IMR-90 (cell line): ENCODE results near the gene ATG9A. TPM values are rescaled to one million over a fixed set of nuclear protein-coding genes. Genes with fewer than 3 reads are reported as not detected.

Experiments used
- ATAC-seq: fragments of 200-7000 bp; cut with Tn5 transposase; 2 replicates; pipeline ENCODE4 v1.9.1; 2020; ENCODE audit warnings: low read depth, mild to moderate bottlenecking, moderate library complexity
- BruUV-seq: library from RNA; stranded (reverse); fragments of 400-500 nt; replicated peaks from 2 replicates; lab custom pipeline; 2021; lab: Mats Ljungman, UMichigan
- CTCF ChIA-PET: fragments of 300-600 bp; formaldehyde crosslinking; extraction: SDS; loops from one replicate; lab custom pipeline; 2021; ENCODE audit warnings: antibody characterized with exemption; lab: Yijun Ruan, JAX
- POLR2A ChIA-PET: fragments of 300-600 bp; sonication (Branson Sonifier 250); formaldehyde crosslinking; loops from one replicate; lab custom pipeline; 2022; ENCODE audit warnings: antibody characterized with exemption; ENCODE audit not compliant: unreplicated experiment; lab: Charles Lee
- DNase-seq: peaks from one replicate; pipeline ENCODE4 v3.0.0; 2013
- H2AFZ ChIP-seq: replicated peaks from 2 replicates; pipeline ENCODE3; 2013; ENCODE audit warnings: low read length, mild to moderate bottlenecking; ENCODE audit not compliant: poor library complexity
- H2AK5ac ChIP-seq: 2 replicates; pipeline ENCODE4 v1.6.1; 2013; ENCODE audit warnings: low read depth, low read length, inconsistent platforms
- H2AK9ac ChIP-seq: replicated peaks from 2 replicates; pipeline ENCODE3; 2013; ENCODE audit warnings: mild to moderate bottlenecking, low read depth, low read length, moderate library complexity; ENCODE audit not compliant: poor library complexity
- H2BK120ac ChIP-seq: 2 replicates; pipeline ENCODE4 v1.6.1; 2013; ENCODE audit warnings: low read depth, low read length, inconsistent platforms
- H2BK15ac ChIP-seq: 3 replicates; pipeline ENCODE4 v1.6.1; 2013; ENCODE audit warnings: low read depth, low read length, inconsistent platforms
- H2BK20ac ChIP-seq: 2 replicates; pipeline ENCODE4 v1.6.1; 2013; ENCODE audit warnings: low read depth, mild to moderate bottlenecking, inconsistent platforms, low read length, moderate library complexity
- H2BK5ac ChIP-seq: 2 replicates; pipeline ENCODE4 v1.6.1; 2013; ENCODE audit warnings: mild to moderate bottlenecking, low read depth, low read length, inconsistent platforms; ENCODE audit not compliant: poor library complexity, severe bottlenecking
- H3K14ac ChIP-seq: replicated peaks from 2 replicates; pipeline ENCODE4 v1.6.1; 2013; ENCODE audit warnings: low read depth, low read length, inconsistent platforms
- H3K18ac ChIP-seq: 2 replicates; pipeline ENCODE4 v1.6.1; 2013; ENCODE audit warnings: low read depth, low read length, control low read depth
- H3K23ac ChIP-seq: 2 replicates; pipeline ENCODE4 v1.6.1; 2013; ENCODE audit warnings: low read depth, low read length, inconsistent platforms
- H3K27ac ChIP-seq: 2 replicates; pipeline ENCODE4 v1.5.1; 2013; ENCODE audit warnings: mild to moderate bottlenecking, control low read depth, low read length; ENCODE audit not compliant: insufficient read depth
- H3K27me3 ChIP-seq: 2 replicates; pipeline ENCODE4 v1.6.1; 2013; ENCODE audit warnings: low read length; ENCODE audit not compliant: control insufficient read depth, insufficient read depth
- H3K36me3 ChIP-seq: 2 replicates; pipeline ENCODE4 v1.6.1; 2013; ENCODE audit warnings: low read length, mixed read lengths; ENCODE audit not compliant: control insufficient read depth, insufficient read depth
- H3K4ac ChIP-seq: 2 replicates; pipeline ENCODE4 v1.6.1; 2013; ENCODE audit warnings: low read depth, low read length, inconsistent platforms
- H3K4me1 ChIP-seq: 2 replicates; pipeline ENCODE4 v1.6.1; 2013; ENCODE audit warnings: low read length, mixed read lengths; ENCODE audit not compliant: control insufficient read depth, insufficient read depth
- H3K4me2 ChIP-seq: 2 replicates; pipeline ENCODE4 v1.6.1; 2013; ENCODE audit warnings: low read depth, mild to moderate bottlenecking, control low read depth, low read length, moderate library complexity
- H3K4me3 ChIP-seq: 2 replicates; pipeline ENCODE4 v1.5.1; 2013; ENCODE audit warnings: low read depth, mild to moderate bottlenecking, control low read depth, low read length, moderate library complexity; ENCODE audit not compliant: insufficient read depth
- H3K56ac ChIP-seq: 2 replicates; pipeline ENCODE4 v1.6.1; 2013; ENCODE audit warnings: low read length, inconsistent platforms; ENCODE audit not compliant: insufficient read depth; ENCODE audit errors: extremely low read depth
- H3K79me1 ChIP-seq, 2 experiments: 2 replicates each; pipeline ENCODE4 v1.6.1; 2013; ENCODE audit warnings: low read length in 2 of 2, inconsistent platforms in 1 of 2, low read depth in 1 of 2
- H3K9ac ChIP-seq: 2 replicates; pipeline ENCODE4 v1.6.1; 2013; ENCODE audit warnings: low read depth, low read length, control low read depth
- H3K9me1 ChIP-seq: 2 replicates; pipeline ENCODE4 v1.6.1; 2013; ENCODE audit warnings: low read length, inconsistent platforms; ENCODE audit not compliant: insufficient read depth
- H3K9me3 ChIP-seq: 2 replicates; pipeline ENCODE4 v1.6.1; 2013; ENCODE audit warnings: low read length; ENCODE audit not compliant: control insufficient read depth, insufficient read depth
- H4K20me1 ChIP-seq: 2 replicates; pipeline ENCODE4 v1.6.1; 2013; ENCODE audit warnings: low read length, inconsistent platforms; ENCODE audit not compliant: insufficient read depth
- H4K5ac ChIP-seq: 2 replicates; pipeline ENCODE4 v1.6.1; 2013; ENCODE audit warnings: mild to moderate bottlenecking, low read depth, low read length, control low read depth
- H4K8ac ChIP-seq, 2 experiments: 2 replicates each; pipeline ENCODE4 v1.6.1; 2013; ENCODE audit warnings: low read depth in 2 of 2, low read length in 2 of 2, control low read depth in 1 of 2, inconsistent platforms in 1 of 2
- H4K91ac ChIP-seq: 2 replicates; pipeline ENCODE4 v1.6.1; 2013; ENCODE audit warnings: low read depth, low read length, inconsistent platforms; ENCODE audit not compliant: insufficient read depth
- BHLHE40 ChIP-seq: fragments of 150-350 bp; IDR thresholded peaks from 2 replicates; pipeline ENCODE4 v1.6.1; 2016; ENCODE audit warnings: mild to moderate bottlenecking, low read depth, low read length
- CEBPB ChIP-seq: IDR thresholded peaks from 2 replicates; pipeline ENCODE4 v1.6.1; 2012; ENCODE audit warnings: low read depth, low read length, improper control_type of control experiment
- MAFK ChIP-seq: IDR thresholded peaks from 2 replicates; pipeline ENCODE4 v1.6.1; 2012; ENCODE audit warnings: low read depth, low read length, improper control_type of control experiment
- MAZ ChIP-seq: IDR thresholded peaks from 2 replicates; pipeline ENCODE4 v1.6.1; 2012; ENCODE audit warnings: low read depth, mild to moderate bottlenecking, low read length, improper control_type of control experiment, moderate library complexity, borderline replicate concordance
- MXI1 ChIP-seq: IDR thresholded peaks from 2 replicates; pipeline ENCODE4 v1.6.1; 2012; ENCODE audit warnings: low read depth, mild to moderate bottlenecking, low read length, moderate library complexity, borderline replicate concordance
- NFE2L2 ChIP-seq: fragments of 150-350 bp; IDR thresholded peaks from 2 replicates; pipeline ENCODE4 v1.6.1; 2016; ENCODE audit warnings: low read depth, mild to moderate bottlenecking, low read length
- POLR2A ChIP-seq: IDR thresholded peaks from 2 replicates; pipeline ENCODE4 v1.6.1; 2012; ENCODE audit warnings: mild to moderate bottlenecking, low read depth, low read length
- RAD21 ChIP-seq: IDR thresholded peaks from 2 replicates; pipeline ENCODE4 v1.6.1; 2012; ENCODE audit warnings: low read length, improper control_type of control experiment
- RCOR1 ChIP-seq: IDR thresholded peaks from 2 replicates; pipeline ENCODE4 v1.6.1; 2012; ENCODE audit warnings: mild to moderate bottlenecking, low read length, improper control_type of control experiment; ENCODE audit not compliant: insufficient replicate concordance
- SMC3 ChIP-seq: fragments of 150-350 bp; IDR thresholded peaks from 2 replicates; pipeline ENCODE4 v1.6.1; 2016; ENCODE audit warnings: low read depth, mild to moderate bottlenecking, antibody characterized with exemption, low read length, moderate library complexity
- WGBS, 2 experiments: methylation state at CpG; one replicate each; pipeline versions ENCODE4 v1.1.5 to v1.1.7; 2013; ENCODE audit warnings: missing lambda C conversion rate in 2 of 2; ENCODE audit not compliant: insufficient read length in 1 of 2; ENCODE audit errors: extremely low coverage in 2 of 2; 5-methylcytosine and 5-hydroxymethylcytosine counted together
- dilution Hi-C: fragments of 300-500 bp; cut with HindIII; formaldehyde crosslinking; loops from one replicate; pipeline ENCODE4 v1.14.3; 2018; ENCODE audit warnings: low sequenced_read_pairs; ENCODE audit not compliant: unreplicated experiment
- in situ Hi-C: fragments of 300-500 bp; cut with MboI; formaldehyde crosslinking; loops from 3 replicates; pipeline ENCODE4 v1.14.3; 2019; ENCODE audit warnings: low sequenced_read_pairs, inconsistent platforms, mixed read lengths
- intact Hi-C: fragments of 100-400 bp; cut with micrococcal nuclease; formaldehyde crosslinking; loops from 2 replicates; pipeline ENCODE4 v1.10.0; 2022
- polyA plus RNA-seq, 3 experiments: library from polyadenylated mRNA; depleted of rRNA; stranded (reverse); fragments of >200 nt; gene quantifications; 2 replicates each; pipeline ENCODE4 v1.2.3, GENCODE V29; 2012; ENCODE audit warnings: low replicate concordance in 1 of 3
- total RNA-seq: library from RNA; depleted of rRNA; stranded (reverse); fragments of >200 nt; gene quantifications from 2 replicates; pipeline ENCODE4 v1.2.3, GENCODE V29; 2012
- TF ChIP-seq, protein P1 (sequence below): conservative IDR thresholded peaks from 2 replicates; pipeline ENCODE4 v1.5.1; 2012; ENCODE audit warnings: mild to moderate bottlenecking, low read depth, low read length, improper control_type of control experiment
- TF ChIP-seq, protein P2 (sequence below): fragments of 150-350 bp; IDR thresholded peaks from 2 replicates; pipeline ENCODE4 v1.6.1; 2016; ENCODE audit warnings: low read depth, mild to moderate bottlenecking, low read length, moderate library complexity, borderline replicate concordance

The ATG9A gene
- total and polyA plus RNA-seq, 2 of the 4 experiments (the other 2 are of a cell fraction): 35.1 to 58.3 TPM

DNA sequence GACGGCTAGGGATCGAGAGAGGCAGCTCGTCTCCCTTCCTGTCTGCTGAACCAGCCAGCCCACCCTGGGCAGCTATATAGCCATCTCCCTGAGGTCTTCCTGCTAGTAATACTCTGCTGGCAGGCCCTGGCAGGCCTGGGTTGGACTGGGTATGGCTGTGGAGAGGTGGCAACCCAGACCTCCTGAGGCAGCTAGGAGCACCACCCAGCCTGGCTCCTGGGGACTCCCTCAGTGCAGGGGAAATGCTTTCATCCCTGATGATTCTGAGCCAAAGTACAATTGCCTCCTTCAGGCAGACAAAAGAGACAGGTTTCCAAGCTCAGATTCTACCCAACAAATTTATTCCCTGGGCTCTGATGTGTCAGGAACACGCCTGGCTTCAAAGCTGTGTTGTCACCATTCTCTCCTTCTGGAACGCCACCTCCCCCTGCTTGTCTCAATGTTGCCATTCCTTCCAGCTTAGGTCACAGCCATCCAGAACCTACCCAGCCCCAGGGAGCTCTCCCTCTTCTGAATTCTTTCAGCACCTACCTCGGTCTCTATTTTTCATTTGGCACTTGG is 45.0 kb upstream of the ATG9A start:
- ATAC-seq (peak; percentile 19; the same call in 1 of the 2 replicates), DNase-seq (peak; percentile 81)
- peak overlapping the region; percentile 75 for H4K5ac ChIP-seq
- peak overlapping the region; percentile 84; the same call in 1 of the 2 replicates for H4K91ac ChIP-seq
- peaks cover 13% of the 10 kb centered on the region for H3K9me1 ChIP-seq
- ChIA-PET CTCF (interaction anchor here (1.2 kb wide), 1 partner anchor 21 kb away, joined by 6 read pairs; no protein-coding TSS in a partner anchor), POLR2A (no interaction called here)
- H3K4me1 ChIP-seq: peaks cover 20% of the 10 kb centered on the region
- H3K27ac ChIP-seq: peak overlapping the region; percentile 69
- H2BK5ac ChIP-seq: peak overlapping the region; percentile 84
- H2AFZ ChIP-seq: peak overlapping the region; percentile 82
- H3K27me3 ChIP-seq: peaks cover 7% of the 10 kb centered on the region; the same call in 1 of the 2 replicates
- peak overlapping the region; percentile 68; the same call in 2 of the 3 replicates for H2BK15ac ChIP-seq
- no TSS peak for BruUV-seq
- H3K9ac ChIP-seq: peak overlapping the region; percentile 10; the same call in 1 of the 2 replicates
- H3K23ac ChIP-seq: peak overlapping the region; percentile 21; the same call in 1 of the 2 replicates
- intact Hi-C loops: no loop called here
- peak overlapping the region; percentile 68 for H3K18ac ChIP-seq
- H2AK9ac ChIP-seq: peak overlapping the region; percentile 94
- 0 out of 2 replicates have a peak overlapping the region, but pooled peaks have one; percentile 3 for H3K56ac ChIP-seq
- H2BK120ac ChIP-seq: peak overlapping the region; percentile 87
- dilution Hi-C loops: no loop called here
- peak overlapping the region; percentile 2 to 65; a peak in 3 of 4 replicates for H4K8ac ChIP-seq
- H3K9me3 ChIP-seq: no peaks in the 10 kb centered on the region
- peak overlapping the region; percentile 72 for H3K4me2 ChIP-seq
- H3K79me1 ChIP-seq: no peaks in the 10 kb centered on the region; a peak in 1 of 4 replicates
- TF ChIP-seq MAFK (no peak), CEBPB (peak; percentile 57; the same call in 1 of the 2 replicates), RCOR1 (peak; percentile 54), POLR2A (no peak), MXI1 (0 out of 2 replicates have a peak, but pooled peaks have one; percentile 55), NFE2L2 (no peak), SMC3 (no peak), MAZ (0 out of 2 replicates have a peak, but pooled peaks have one; percentile 33), BHLHE40 (peak; percentile 57; the same call in 1 of the 2 replicates), RAD21 (no peak)
- TF ChIP-seq, protein P1, sequence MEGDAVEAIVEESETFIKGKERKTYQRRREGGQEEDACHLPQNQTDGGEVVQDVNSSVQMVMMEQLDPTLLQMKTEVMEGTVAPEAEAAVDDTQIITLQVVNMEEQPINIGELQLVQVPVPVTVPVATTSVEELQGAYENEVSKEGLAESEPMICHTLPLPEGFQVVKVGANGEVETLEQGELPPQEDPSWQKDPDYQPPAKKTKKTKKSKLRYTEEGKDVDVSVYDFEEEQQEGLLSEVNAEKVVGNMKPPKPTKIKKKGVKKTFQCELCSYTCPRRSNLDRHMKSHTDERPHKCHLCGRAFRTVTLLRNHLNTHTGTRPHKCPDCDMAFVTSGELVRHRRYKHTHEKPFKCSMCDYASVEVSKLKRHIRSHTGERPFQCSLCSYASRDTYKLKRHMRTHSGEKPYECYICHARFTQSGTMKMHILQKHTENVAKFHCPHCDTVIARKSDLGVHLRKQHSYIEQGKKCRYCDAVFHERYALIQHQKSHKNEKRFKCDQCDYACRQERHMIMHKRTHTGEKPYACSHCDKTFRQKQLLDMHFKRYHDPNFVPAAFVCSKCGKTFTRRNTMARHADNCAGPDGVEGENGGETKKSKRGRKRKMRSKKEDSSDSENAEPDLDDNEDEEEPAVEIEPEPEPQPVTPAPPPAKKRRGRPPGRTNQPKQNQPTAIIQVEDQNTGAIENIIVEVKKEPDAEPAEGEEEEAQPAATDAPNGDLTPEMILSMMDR: no peak
- TF ChIP-seq, protein P2, sequence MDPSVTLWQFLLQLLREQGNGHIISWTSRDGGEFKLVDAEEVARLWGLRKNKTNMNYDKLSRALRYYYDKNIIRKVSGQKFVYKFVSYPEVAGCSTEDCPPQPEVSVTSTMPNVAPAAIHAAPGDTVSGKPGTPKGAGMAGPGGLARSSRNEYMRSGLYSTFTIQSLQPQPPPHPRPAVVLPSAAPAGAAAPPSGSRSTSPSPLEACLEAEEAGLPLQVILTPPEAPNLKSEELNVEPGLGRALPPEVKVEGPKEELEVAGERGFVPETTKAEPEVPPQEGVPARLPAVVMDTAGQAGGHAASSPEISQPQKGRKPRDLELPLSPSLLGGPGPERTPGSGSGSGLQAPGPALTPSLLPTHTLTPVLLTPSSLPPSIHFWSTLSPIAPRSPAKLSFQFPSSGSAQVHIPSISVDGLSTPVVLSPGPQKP: no peak
- peak overlapping the region; percentile 39 for H3K14ac ChIP-seq
- in situ Hi-C loops: no loop called here
- peak overlapping the region; percentile 77 for H3K4ac ChIP-seq
- H3K36me3 ChIP-seq: no peaks in the 10 kb centered on the region
- no peak overlapping the region for H3K4me3 ChIP-seq
- H2AK5ac ChIP-seq: peak overlapping the region; percentile 80
- 0% methylated on average over 2 of the region's 6 CpGs; no CpG with 5 or more reads in 1 of the 2 experiments for WGBS, 2 experiments
- H4K20me1 ChIP-seq: no peaks in the 10 kb centered on the region
- peak overlapping the region; percentile 47 for H2BK20ac ChIP-seq
